IPS-18c (cell line): ENCODE results near the gene ZNF432.
"Not testable (repeated sequence)": the region's sequence is repeated elsewhere in the genome, so short reads cannot be mapped to it uniquely, and the experiment has no call there.

Source experiments
- H3K4me3 ChIP-seq: 2 replicates; pipeline ENCODE4 v1.7.0; 2013; ENCODE audit warnings: low read depth, mild to moderate bottlenecking, low read length, moderate library complexity; ENCODE audit not compliant: insufficient read depth
- H3K9me3 ChIP-seq: one replicate; pipeline ENCODE4 v1.6.1; 2013; ENCODE audit warnings: mild to moderate bottlenecking, low read length, moderate library complexity; ENCODE audit not compliant: control insufficient read depth, insufficient read depth

ZNF432 gene

GRCh38 chr19:52048555-52049501 lies at the start of gene ZNF432:
Gene ZNF432 (minus strand): TSS chr19:52048838. CDS start chr19:52046868, 1,970 bp downstream.
- Histone ChIP-seq H3K9me3 (no peaks in the 10 kb centered on the region), H3K4me3 (peak within 1 kb of the TSS; percentile 84)

GRCh38 chr19:52096416-52096815 lies 47.8 kb upstream of the ZNF432 start:
- H3K4me3 ChIP-seq, H3K9me3 ChIP-seq: not testable (repeated sequence)

GRCh38 chr19:52095172-52096014 lies 46.8 kb upstream of the ZNF432 start, which contains the start of gene ZNF841:
Gene ZNF841 (minus strand): TSS chr19:52095765. CDS start chr19:52084801, 10,964 bp downstream.
- H3K9me3 ChIP-seq = peaks cover 6% of the 10 kb centered on the region
- H3K4me3 ChIP-seq = peak within 1 kb of the TSS; percentile 81

- H3K9me3 ChIP-seq = peaks cover 6% of the 10 kb centered on the region
- H3K4me3 ChIP-seq = peak overlapping the region; percentile 81
Measured at GRCh38 chr19:52094526-52095130, 46.0 kb upstream of the ZNF432 start.

GRCh38 chr19:52086481-52086880 lies 37.8 kb upstream of the ZNF432 start:
- no peak overlapping the region for H3K4me3 ChIP-seq
- peaks cover 2% of the 10 kb centered on the region for H3K9me3 ChIP-seq

- H3K4me3 ChIP-seq = no peak overlapping the region
- H3K9me3 ChIP-seq = peaks cover 18% of the 10 kb centered on the region
Measured at GRCh38 chr19:52070496-52070895, 21.9 kb upstream of the ZNF432 start.

GRCh38 chr19:52069653-52070052 lies 21.0 kb upstream of the ZNF432 start:
- H3K4me3 ChIP-seq = no peak overlapping the region
- H3K9me3 ChIP-seq = peaks cover 22% of the 10 kb centered on the region

GRCh38 chr19:52066258-52066863 lies 17.7 kb upstream of the ZNF432 start:
- Histone ChIP-seq H3K9me3 (peaks cover 22% of the 10 kb centered on the region), H3K4me3 (no peak overlapping the region)

- peaks cover 20% of the 10 kb centered on the region for H3K9me3 ChIP-seq
- no peak overlapping the region for H3K4me3 ChIP-seq
Measured at GRCh38 chr19:52065399-52065798, 16.8 kb upstream of the ZNF432 start.

- H3K4me3 ChIP-seq, H3K9me3 ChIP-seq: not testable (repeated sequence)
Measured at GRCh38 chr19:52056480-52056879, 7.8 kb upstream of the ZNF432 start.

- not testable (repeated sequence) for H3K9me3 ChIP-seq, H3K4me3 ChIP-seq
Measured at GRCh38 chr19:52051736-52052135, 3.1 kb upstream of the ZNF432 start.

- Histone ChIP-seq H3K9me3 (peaks cover 15% of the 10 kb centered on the region), H3K4me3 (no peak overlapping the region)
Measured at GRCh38 chr19:52039169-52039568, 9.5 kb downstream of the ZNF432 start.

GRCh38 chr19:52034051-52034728 lies 14.4 kb downstream of the ZNF432 start:
- H3K4me3 ChIP-seq = no peak overlapping the region

GRCh38 chr19:52028780-52029123 lies 19.9 kb downstream of the ZNF432 start:
- Histone ChIP-seq H3K4me3 (peak overlapping the region; percentile 89), H3K9me3 (peaks cover 10% of the 10 kb centered on the region)

More at GRCh38 chr19:52034051-52034728, 14.4 kb downstream of the ZNF432 start:
- H3K9me3 ChIP-seq = peaks cover 24% of the 10 kb centered on the region

- peak within 1 kb of the TSS; percentile 89 for H3K4me3 ChIP-seq
- H3K9me3 ChIP-seq = peaks cover 9% of the 10 kb centered on the region
Measured at GRCh38 chr19:52028027-52028779, 20.4 kb downstream of the ZNF432 start, which contains the start of gene ZNF614. Gene ZNF614 (minus strand): TSS chr19:52028379. CDS start chr19:52025745, 2,634 bp downstream.
